HEK293 (cell line): ENCODE data around the gene DVL3.
A peak's percentile ranks its signal among the peaks of the same experiment; 100 is the strongest.

Experiments used
- EGR2 ChIP-seq: fragments of 450-650 bp; formaldehyde crosslinking; IDR thresholded peaks from 2 replicates; pipeline ENCODE4 v1.5.1; 2016; ENCODE audit warnings: low read depth, missing biosample characterization, missing genetic modification characterization
- FEZF1 ChIP-seq: fragments of 450-650 bp; formaldehyde crosslinking; IDR thresholded peaks from 2 replicates; pipeline ENCODE4 v1.5.1; 2016; ENCODE audit warnings: missing biosample characterization, missing genetic modification characterization
- PBX3 ChIP-seq: sonication (generic); formaldehyde crosslinking; IDR thresholded peaks from 2 replicates; pipeline ENCODE4 v1.8.1; 2022; ENCODE audit warnings: mild to moderate bottlenecking, moderate library complexity, missing genetic modification reagents
- SCRT2 ChIP-seq: fragments of 450-650 bp; formaldehyde crosslinking; IDR thresholded peaks from 2 replicates; pipeline ENCODE4 v1.5.1; 2016; ENCODE audit warnings: missing biosample characterization, missing genetic modification characterization
- SP7 ChIP-seq: fragments of 450-650 bp; formaldehyde crosslinking; IDR thresholded peaks from 2 replicates; pipeline ENCODE4 v1.5.1; 2016; ENCODE audit warnings: missing biosample characterization, missing genetic modification characterization
- TRIM28 ChIP-seq: IDR thresholded peaks from 2 replicates; pipeline ENCODE4 v1.6.1; 2011; ENCODE audit warnings: low read length, control low read depth, borderline replicate concordance
- YY1 ChIP-seq: fragments of 450-650 bp; formaldehyde crosslinking; IDR thresholded peaks from 2 replicates; pipeline ENCODE4 v1.5.1; 2018; ENCODE audit warnings: missing biosample characterization, missing genetic modification characterization
- ZBTB11 ChIP-seq: fragments of 450-650 bp; formaldehyde crosslinking; conservative IDR thresholded peaks from 2 replicates; pipeline ENCODE4 v1.5.1; 2016; ENCODE audit warnings: low read depth, missing biosample characterization, missing genetic modification characterization
- ZNF133 ChIP-seq: fragments of 450-650 bp; formaldehyde crosslinking; IDR thresholded peaks from 2 replicates; pipeline ENCODE4 v1.5.1; 2016; ENCODE audit warnings: missing biosample characterization, missing genetic modification characterization
- ZNF169 ChIP-seq: fragments of 450-650 bp; formaldehyde crosslinking; IDR thresholded peaks from 2 replicates; pipeline ENCODE4 v1.5.1; 2016; ENCODE audit warnings: missing biosample characterization, missing genetic modification characterization
- ZNF280D ChIP-seq: fragments of 450-650 bp; formaldehyde crosslinking; IDR thresholded peaks from 2 replicates; pipeline ENCODE4 v1.5.1; 2016; ENCODE audit warnings: missing biosample characterization, missing genetic modification characterization
- ZNF335 ChIP-seq: fragments of 450-650 bp; formaldehyde crosslinking; conservative IDR thresholded peaks from 2 replicates; pipeline ENCODE4 v1.5.1; 2016; ENCODE audit warnings: missing biosample characterization, missing genetic modification characterization
- ZNF423 ChIP-seq: fragments of 450-650 bp; formaldehyde crosslinking; IDR thresholded peaks from 2 replicates; pipeline ENCODE4 v1.5.1; 2016; ENCODE audit warnings: missing biosample characterization, missing genetic modification characterization
- ZNF501 ChIP-seq: fragments of 450-650 bp; formaldehyde crosslinking; IDR thresholded peaks from 2 replicates; pipeline ENCODE4 v1.5.1; 2016; ENCODE audit warnings: missing biosample characterization, missing genetic modification characterization
- ZNF518A ChIP-seq: fragments of 450-650 bp; formaldehyde crosslinking; conservative IDR thresholded peaks from 2 replicates; pipeline ENCODE4 v1.5.1; 2016; ENCODE audit warnings: low read depth, missing biosample characterization, missing genetic modification characterization
- ZNF571 ChIP-seq: fragments of 450-650 bp; formaldehyde crosslinking; IDR thresholded peaks from 2 replicates; pipeline ENCODE4 v1.5.0; 2017; ENCODE audit warnings: missing biosample characterization, missing genetic modification characterization
- ZNF623 ChIP-seq: fragments of 450-650 bp; formaldehyde crosslinking; IDR thresholded peaks from 2 replicates; pipeline ENCODE4 v1.5.1; 2016; ENCODE audit warnings: missing biosample characterization, missing genetic modification characterization
- ZNF629 ChIP-seq: fragments of 450-650 bp; formaldehyde crosslinking; IDR thresholded peaks from 2 replicates; pipeline ENCODE4 v1.5.1; 2017; ENCODE audit warnings: missing biosample characterization, missing genetic modification characterization
- ZNF639 ChIP-seq: fragments of 450-650 bp; formaldehyde crosslinking; IDR thresholded peaks from 2 replicates; pipeline ENCODE4 v1.5.1; 2016; ENCODE audit warnings: missing biosample characterization, missing genetic modification characterization
- ZNF660 ChIP-seq: fragments of 450-650 bp; IDR thresholded peaks from 2 replicates; pipeline ENCODE4 v1.5.1; 2018; ENCODE audit warnings: missing biosample characterization, mild to moderate bottlenecking, missing genetic modification characterization
- ZNF701 ChIP-seq: fragments of 450-650 bp; formaldehyde crosslinking; IDR thresholded peaks from 2 replicates; pipeline ENCODE4 v1.5.1; 2016; ENCODE audit warnings: missing biosample characterization, missing genetic modification characterization
- ZNF837 ChIP-seq: fragments of 450-650 bp; formaldehyde crosslinking; IDR thresholded peaks from 2 replicates; pipeline ENCODE4 v1.5.1; 2016; ENCODE audit warnings: missing biosample characterization, missing genetic modification characterization
- ZXDB ChIP-seq: fragments of 450-650 bp; formaldehyde crosslinking; IDR thresholded peaks from 2 replicates; pipeline ENCODE4 v1.5.1; 2016; ENCODE audit warnings: missing biosample characterization, missing genetic modification characterization

Gene DVL3

GRCh38 chr3:184133840-184134745 is 21.1 kb upstream of the DVL3 start (continued):
- TF ChIP-seq ZNF280D (tag by site-specific recombination) (no peak), ZNF423 (tag by site-specific recombination) (no peak), FEZF1 (tag by site-specific recombination) (peak; percentile 49; the same call in 1 of the 2 replicates), EGR2 (no peak), ZBTB11 (tag by site-specific recombination) (peak; percentile 96), ZNF639 (0 out of 2 replicates have a peak, but pooled peaks have one; percentile 10), ZNF335 (tag by site-specific recombination) (peak; percentile 74), SP7 (tag by site-specific recombination) (peak; percentile 43), ZNF169 (tag by site-specific recombination) (no peak), ZNF629 (0 out of 2 replicates have a peak, but pooled peaks have one; percentile 37), ZNF623 (no peak), ZNF660 (peak; percentile 52; the same call in 1 of the 2 replicates), ZNF701 (tag by site-specific recombination) (no peak), ZNF571 (no peak), ZXDB (tag by site-specific recombination) (peak; percentile 71), ZNF518A (tag by site-specific recombination) (0 out of 2 replicates have a peak, but pooled peaks have one; percentile 23), ZNF501 (tag by site-specific recombination) (peak; percentile 62; the same call in 1 of the 2 replicates), ZNF837 (tag by site-specific recombination) (no peak), YY1 (tag by site-specific recombination) (0 out of 2 replicates have a peak, but pooled peaks have one; percentile 27), ZNF133 (tag by site-specific recombination) (no peak), PBX3 (CRISPR knock-in tag) (no peak), SCRT2 (tag by site-specific recombination) (0 out of 2 replicates have a peak, but pooled peaks have one; percentile 45), TRIM28 (0 out of 2 replicates have a peak, but pooled peaks have one; percentile 30)
